Measurements from ENCODE around the gene AGK. TPM values are rescaled to one million over a fixed set of nuclear protein-coding genes. Genes with fewer than 3 reads are reported as not detected.

Gene AGK
- total and polyA plus RNA-seq, 2 of the 8 experiments (the other 6 are each of a cell fraction or from before 2014, with no cell fraction given): 25.8 to 34.0 TPM

- Histone ChIP-seq H3K9ac (replicated peaks in 1 of 4; ENCODE audit: extremely low read depth in 1 of 4, low read depth in 3 of 4, low read length in 3 of 4) (no peak overlapping the region), H2BK20ac (ENCODE audit: low read length) (no peak overlapping the region), H2BK120ac (replicated peaks; ENCODE audit: low read depth, low read length) (no peak overlapping the region), H2AK5ac (ENCODE audit: low read depth, low read length) (no peak overlapping the region), H3K23me2 (ENCODE audit: low read depth, low read length) (no peaks in the 10 kb centered on the region), H2BK12ac (ENCODE audit: low read depth, low read length) (no peak overlapping the region), H3K27ac (ENCODE audit: low read depth, low read length) (no peak overlapping the region), H4K8ac (ENCODE audit: extremely low read depth, insufficient read depth, low read length) (no peak overlapping the region), H3K18ac (ENCODE audit: extremely low read depth, low read length) (no peak overlapping the region), H3K4me1 (replicated peaks in 1 of 4; ENCODE audit: control insufficient read depth in 3 of 4, insufficient read depth in 4 of 4, low read length in 3 of 4) (peaks cover 0 to 2% (median 0%) of the 10 kb centered on the region in 4 experiments; a peak in 4 of 7 replicates), H2BK5ac (ENCODE audit: low read depth, low read length) (no peak overlapping the region), H3K79me2 (ENCODE audit: control insufficient read depth in 1 of 2, insufficient read depth in 2 of 2, low read length in 2 of 2) (no peaks in the 10 kb centered on the region), H2BK15ac (ENCODE audit: low read length) (no peak overlapping the region), H3K4me2 (ENCODE audit: insufficient read depth in 1 of 2, low read depth in 2 of 2, low read length in 2 of 2) (no peak overlapping the region), H3K9me3 (ENCODE audit: insufficient read depth in 2 of 2, low read depth in 1 of 2, low read length in 1 of 2) (no peaks in the 10 kb centered on the region), H2AFZ (ENCODE audit: low read length) (no peak overlapping the region), H3K56ac (replicated peaks; ENCODE audit: insufficient read length, low read depth, low read length) (no peak overlapping the region), H3K23ac (ENCODE audit: insufficient read length) (no peak overlapping the region), H3K36me3 (ENCODE audit: control insufficient read depth in 2 of 4, insufficient read depth in 4 of 4, low read length in 3 of 4) (peaks cover 0 to 8% (median 2%) of the 10 kb centered on the region in 4 experiments; a peak in 3 of 8 replicates), H3K27me3 (replicated peaks in 1 of 4; ENCODE audit: control insufficient read depth in 3 of 4, extremely low read depth in 1 of 4, insufficient read depth in 3 of 4, low read length in 3 of 4) (no peaks in the 10 kb centered on the region), H4K5ac (ENCODE audit: insufficient read length, low read depth, low read length) (no peak overlapping the region), H3K4me3 (ENCODE audit: extremely low read depth in 1 of 4, insufficient read depth in 2 of 4, low read depth in 3 of 4, low read length in 4 of 4) (no peak overlapping the region), H3K14ac (ENCODE audit: insufficient read length) (no peak overlapping the region), H3K4ac (replicated peaks; ENCODE audit: insufficient read length, low read depth, low read length) (no peak overlapping the region), H4K91ac (replicated peaks; ENCODE audit: insufficient read length, low read length) (no peak overlapping the region), H4K20me1 (replicated peaks in 1 of 2; ENCODE audit: control insufficient read depth in 1 of 2, insufficient read depth in 2 of 2, low read length in 2 of 2) (no peaks in the 10 kb centered on the region), H3K79me1 (ENCODE audit: low read depth, low read length) (no peaks in the 10 kb centered on the region)
- CTCF ChIA-PET (ENCODE audit: partially characterized antibody): interaction anchor here (0.8 to 1.8 kb wide), 2 partner anchors 14 to 102 kb away, joined by 4 to 7 read pairs; no protein-coding TSS in a partner anchor
- POLR2A ChIA-PET (ENCODE audit: partially characterized antibody): no interaction called here
- DNase-seq (ENCODE audit: low read depth in 1 of 2, low spot score in 2 of 2): no peak
- TF ChIP-seq GTF2F1 (IDR thresholded peaks at IDR 0.05; ENCODE audit: borderline replicate concordance, low read depth, low read length) (no peak), ZNF274 (IDR thresholded peaks at IDR 0.05; ENCODE audit: borderline replicate concordance, extremely low read depth, low read length) (no peak), HDAC2 (IDR thresholded peaks at IDR 0.05; ENCODE audit: borderline replicate concordance in 1 of 2, low read depth in 2 of 2, low read length in 2 of 2) (no peak), TAF1 (IDR thresholded peaks at IDR 0.05; ENCODE audit: low read depth, low read length) (no peak)
- WGBS, 2 experiments (ENCODE audit: extremely low coverage in 1 of 2, insufficient coverage in 1 of 2, insufficient read length in 1 of 2, insufficient replicate concordance in 2 of 2, low coverage in 1 of 2, low lambda C conversion rate in 2 of 2, missing lambda C conversion rate in 1 of 2): 91% methylated on average over 3 of the region's 3 CpGs; no CpG with 5 or more reads in 1 of the 2 experiments
- FAIRE-seq: no peak
Observed at GRCh38 chr7:141636053-141636452, 84.8 kb downstream of the AGK start.
